ENCODE data around the gene SYNPO.

SYNPO gene

DNA sequence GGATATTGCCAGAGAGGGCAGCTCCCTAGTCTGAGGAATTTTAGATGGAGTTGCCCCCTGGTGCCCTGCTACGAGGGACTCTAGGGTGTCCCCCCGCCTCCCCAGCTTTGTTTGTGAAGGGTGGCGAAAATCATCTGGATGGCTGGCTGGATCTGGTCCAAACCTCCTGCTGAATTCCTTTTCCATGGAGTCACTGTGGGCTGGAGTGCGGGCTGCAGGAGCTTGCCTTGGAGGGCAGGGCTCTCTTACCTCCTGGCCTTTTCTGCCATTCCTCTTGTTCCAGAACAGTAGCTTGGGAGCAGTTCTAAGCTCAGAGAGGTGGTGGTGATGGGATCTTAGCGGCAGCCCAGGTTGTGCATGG is 2.1 kb downstream of the SYNPO start:
- DNase-seq (ENCODE audit: low spot score): no peak

DNA sequence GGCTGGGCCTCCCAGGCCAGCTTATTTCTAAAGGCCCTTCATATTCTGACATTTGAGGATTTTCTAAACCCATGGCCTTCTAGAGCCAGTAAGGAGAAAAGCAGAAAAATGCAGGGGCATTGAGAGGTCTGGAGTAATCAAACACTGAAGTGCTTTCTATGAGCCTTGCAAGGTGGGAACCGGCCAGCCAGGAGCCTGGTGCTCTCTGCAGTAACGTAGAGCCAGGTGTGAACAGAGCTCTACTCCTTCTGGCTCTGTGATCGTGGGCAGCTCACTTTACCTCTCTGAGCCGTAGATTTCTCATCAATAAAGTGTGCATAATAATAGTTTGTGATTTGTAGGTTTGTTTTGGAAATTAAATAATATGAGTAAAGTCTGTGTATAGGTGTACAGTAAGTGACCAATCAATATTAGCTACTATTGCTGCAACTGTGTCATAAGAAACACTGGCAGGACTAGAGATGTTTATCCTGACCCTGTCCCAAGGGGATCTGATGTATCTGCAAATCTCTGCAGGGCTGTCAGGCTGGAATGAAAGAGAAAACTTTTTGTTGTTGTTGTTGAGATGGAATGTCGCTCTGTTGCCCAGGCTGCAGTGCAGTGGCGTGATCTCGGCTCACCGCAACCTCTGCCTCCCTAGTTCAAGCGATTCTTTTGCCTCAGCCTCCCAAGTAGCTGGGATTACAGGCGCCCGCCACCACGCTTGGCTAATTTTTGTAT is 2.7 kb downstream of the SYNPO start:
- DNase-seq (ENCODE audit: low spot score): no peak

DNA sequence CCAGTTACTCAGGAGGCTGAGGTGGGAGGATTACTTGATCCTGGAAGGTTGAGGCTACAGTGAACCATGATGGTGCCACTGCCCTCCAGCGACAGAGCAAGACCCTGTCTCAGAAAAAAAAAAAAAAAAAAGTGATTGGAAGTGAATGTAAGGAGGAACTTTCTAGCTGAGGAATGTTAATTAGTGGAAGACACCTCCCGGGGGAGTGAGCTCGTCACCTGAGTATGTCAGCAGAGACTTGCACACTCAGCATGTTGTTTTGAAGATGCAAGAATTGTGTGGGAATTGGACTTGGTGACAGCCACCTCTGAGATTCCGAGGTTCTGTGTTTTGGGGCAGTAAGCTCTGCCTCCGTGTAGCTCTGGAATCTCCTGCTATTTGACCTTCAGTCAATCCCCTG is 3.6 kb downstream of the SYNPO start:
- DNase-seq (ENCODE audit: low spot score): no peak

DNA sequence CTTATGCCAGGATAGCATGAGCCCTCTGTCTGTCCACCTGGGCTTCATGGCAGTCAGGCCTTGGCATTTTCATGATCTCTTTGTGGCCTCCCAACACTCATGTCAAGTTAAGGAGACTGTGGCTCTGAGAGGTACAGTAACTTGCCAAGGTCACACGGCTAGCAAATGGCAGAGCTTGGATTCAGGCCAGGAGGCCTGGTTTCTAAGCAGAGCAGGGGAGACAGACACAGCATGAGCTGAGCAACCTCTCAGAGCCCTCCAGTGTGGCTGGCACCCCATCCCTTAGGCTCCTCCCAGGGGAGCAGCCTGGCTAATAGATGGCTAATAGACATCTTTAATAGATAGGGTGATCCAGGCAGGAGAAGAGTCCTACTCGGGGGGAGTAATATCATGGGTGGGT is 4.1 kb downstream of the SYNPO start:
- DNase-seq (ENCODE audit: low spot score): no peak

DNA sequence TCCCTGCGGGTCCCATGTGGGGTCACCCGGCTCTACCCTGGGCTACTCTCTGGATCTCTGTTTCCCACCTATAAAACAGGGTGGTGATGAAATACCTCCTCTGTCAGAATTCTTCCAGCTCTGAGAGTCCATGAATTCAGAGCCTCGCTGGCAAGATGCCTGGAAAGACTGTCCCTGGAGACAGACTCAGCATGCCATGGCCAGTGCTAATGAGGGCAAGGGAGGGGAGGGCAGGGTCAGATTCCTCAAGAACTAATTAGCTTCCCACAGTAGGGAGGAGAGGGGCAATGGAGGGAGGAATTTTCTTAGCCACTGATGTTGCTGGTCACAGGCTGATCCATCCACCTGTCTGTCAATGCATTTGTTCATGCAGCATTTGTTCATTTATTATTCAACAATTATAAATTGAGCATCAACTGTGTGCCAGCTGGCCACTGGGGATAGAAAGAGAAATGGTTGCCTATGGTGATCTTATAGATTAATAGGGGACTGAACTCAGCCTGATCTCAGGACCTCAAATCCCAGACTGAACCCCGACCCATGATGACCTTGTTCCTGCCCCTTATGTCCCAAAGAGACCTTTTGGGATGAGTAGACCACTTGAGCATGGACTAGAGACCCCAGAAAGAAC is 4.7 kb downstream of the SYNPO start:
- DNase-seq (ENCODE audit: low spot score): no peak

DNA sequence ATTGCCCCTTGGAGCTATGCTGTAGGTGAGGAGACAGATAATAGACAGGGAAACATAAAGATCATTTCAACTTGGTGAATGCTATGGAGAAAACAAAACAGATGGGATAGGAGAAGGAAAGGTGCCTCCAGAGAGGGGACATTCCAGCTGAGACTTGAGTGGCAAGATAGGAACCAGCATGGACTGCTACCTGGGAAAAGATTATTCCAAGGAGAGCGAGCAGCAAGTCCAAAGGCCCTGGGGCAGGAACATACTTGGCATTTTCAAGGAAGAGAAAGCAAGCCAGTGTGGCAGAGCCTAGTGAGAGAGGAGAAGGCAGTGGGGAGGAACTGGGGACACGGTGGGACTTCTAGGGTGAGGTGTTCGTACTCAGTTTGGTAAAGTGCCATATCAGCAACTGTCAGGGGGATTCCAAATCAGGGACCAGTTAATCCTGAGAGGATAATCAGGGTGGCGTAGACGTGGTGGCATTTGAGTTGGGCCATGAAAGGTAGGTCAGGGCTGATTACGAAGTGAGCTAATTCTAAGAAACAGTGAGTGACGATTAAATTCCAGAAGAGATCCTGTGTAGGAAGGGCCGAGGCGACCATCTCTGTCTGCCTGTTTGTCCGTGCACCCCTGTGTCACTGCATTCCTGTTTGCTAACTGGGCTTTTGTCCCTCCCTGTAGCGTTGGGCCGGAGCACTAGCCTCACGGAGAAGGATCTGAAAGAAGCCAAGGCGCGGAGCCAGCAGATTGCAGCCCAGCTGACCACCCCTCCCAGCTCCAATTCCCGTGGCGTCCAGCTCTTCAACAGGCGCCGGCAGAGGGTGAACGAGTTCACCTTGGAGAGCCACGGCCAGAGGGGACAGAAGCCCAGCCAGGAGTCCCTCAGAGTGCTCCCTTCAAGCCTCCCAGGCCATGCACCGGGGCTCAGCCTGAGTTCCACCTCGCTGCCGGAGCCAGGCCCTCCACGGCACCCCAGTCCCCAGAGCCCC is 7.1 kb downstream of the SYNPO start:
- no peak for DNase-seq (ENCODE audit: low spot score)

DNA sequence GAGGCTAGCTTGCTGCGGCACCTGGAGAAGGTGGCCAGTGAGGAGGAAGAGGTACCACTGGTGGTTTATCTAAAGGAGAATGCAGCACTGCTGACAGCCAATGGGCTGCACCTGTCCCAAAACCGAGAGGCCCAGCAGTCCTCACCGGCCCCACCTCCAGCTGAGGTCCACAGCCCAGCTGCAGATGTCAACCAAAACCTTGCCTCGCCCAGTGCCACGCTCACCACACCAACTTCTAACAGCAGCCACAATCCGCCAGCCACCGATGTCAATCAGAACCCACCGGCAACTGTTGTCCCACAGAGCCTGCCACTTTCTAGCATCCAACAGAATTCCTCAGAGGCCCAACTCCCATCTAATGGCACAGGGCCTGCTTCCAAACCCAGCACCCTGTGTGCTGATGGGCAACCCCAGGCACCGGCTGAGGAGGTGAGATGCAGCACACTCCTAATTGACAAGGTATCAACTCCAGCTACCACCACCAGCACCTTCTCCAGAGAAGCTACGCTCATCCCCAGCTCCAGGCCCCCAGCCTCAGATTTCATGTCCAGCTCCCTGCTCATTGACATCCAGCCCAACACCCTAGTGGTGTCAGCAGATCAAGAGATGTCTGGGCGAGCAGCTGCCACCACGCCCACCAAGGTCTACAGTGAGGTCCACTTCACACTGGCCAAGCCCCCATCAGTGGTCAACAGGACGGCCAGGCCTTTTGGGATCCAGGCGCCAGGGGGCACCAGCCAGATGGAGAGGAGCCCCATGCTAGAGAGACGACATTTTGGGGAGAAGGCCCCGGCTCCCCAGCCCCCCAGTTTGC is 8.0 kb downstream of the SYNPO start:
- no peak for DNase-seq (ENCODE audit: low spot score)

DNA sequence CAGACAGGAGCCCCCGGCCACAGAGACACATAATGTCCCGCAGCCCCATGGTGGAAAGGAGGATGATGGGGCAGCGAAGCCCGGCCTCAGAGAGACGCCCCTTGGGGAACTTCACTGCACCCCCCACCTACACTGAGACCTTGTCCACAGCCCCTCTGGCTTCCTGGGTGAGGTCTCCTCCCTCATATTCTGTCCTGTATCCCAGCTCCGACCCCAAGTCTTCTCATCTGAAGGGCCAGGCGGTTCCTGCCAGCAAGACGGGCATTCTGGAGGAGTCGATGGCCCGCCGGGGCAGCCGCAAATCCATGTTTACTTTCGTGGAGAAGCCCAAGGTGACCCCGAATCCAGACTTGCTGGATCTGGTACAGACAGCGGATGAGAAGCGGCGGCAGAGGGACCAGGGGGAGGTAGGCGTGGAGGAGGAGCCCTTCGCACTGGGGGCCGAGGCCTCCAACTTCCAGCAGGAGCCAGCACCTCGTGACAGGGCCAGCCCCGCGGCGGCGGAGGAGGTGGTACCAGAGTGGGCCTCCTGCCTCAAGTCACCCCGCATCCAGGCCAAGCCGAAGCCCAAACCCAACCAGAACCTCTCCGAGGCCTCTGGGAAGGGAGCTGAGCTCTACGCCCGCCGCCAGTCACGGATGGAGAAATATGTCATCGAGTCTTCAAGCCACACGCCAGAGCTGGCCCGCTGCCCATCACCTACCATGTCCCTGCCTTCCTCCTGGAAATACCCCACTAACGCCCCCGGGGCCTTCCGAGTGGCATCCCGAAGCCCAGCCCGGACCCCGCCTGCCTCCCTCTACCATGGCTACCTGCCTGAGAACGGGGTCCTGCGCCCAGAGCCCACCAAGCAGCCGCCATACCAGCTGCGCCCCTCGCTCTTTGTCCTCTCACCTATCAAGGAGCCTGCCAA is 8.9 kb downstream of the SYNPO start:
- DNase-seq (ENCODE audit: low spot score): no peak

DNA sequence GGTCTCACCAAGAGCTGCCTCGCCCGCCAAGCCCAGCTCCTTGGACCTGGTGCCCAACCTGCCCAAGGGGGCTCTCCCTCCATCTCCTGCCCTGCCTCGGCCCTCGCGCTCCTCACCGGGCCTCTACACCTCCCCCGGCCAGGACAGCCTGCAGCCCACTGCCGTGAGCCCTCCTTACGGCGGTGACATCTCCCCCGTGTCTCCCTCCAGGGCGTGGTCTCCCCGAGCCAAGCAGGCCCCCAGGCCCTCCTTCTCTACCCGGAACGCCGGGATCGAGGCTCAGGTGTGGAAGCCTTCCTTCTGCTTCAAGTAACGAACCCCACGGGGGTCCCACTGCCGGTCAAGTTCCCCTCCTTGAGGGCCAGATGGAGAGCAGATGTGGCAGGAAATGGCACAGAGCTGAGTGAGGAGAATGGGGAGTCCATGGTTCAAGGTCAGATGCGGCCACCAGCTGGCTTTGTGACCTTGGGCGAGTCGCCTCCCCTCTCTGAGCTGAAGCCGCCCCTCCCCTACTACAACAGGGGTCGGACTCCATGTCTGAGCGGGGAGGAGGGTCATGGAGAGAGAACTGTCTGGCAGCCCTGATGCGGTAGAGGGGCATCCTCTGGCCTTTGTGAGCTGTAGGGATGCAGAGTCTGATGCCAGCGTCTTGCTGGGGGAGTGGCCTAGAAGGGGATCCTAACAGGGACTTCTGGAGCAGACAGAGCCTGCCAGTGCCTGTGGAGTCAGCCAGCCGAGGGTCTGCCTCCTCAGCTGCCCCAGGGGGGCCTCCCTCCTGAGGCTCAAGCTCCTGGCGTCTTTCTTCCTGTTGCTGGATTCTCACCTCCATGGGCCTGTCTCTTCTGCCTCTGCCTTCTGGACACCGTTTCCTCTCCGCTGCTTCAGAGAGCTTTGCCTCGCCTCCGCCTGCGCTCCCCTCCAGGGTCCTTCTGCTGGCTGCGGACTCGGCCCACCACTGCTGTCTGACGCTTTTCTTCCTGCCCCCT is 9.9 kb downstream of the SYNPO start:
- DNase-seq (ENCODE audit: low spot score): no peak

DNA sequence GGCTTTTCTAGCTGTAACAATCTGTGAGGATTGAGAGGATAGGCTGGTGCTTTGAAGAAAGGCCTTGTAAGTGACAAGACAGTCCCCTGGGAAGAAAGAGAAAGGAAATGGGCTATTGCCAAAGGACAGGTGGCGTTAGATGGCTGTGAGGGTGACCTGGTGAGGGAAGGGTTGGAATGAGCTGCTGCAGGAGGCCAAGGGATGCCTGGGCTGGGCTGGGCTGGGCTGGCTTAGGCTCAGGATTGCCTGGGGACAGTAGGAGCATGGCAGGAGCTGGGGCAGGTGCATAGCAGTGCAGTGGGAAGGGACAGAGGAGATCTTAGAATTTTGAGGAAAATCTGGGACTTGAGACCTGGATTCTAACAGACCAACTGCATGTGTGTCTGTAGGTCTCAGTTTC is 10.9 kb downstream of the SYNPO start:
- DNase-seq (ENCODE audit: low spot score): no peak

DNA sequence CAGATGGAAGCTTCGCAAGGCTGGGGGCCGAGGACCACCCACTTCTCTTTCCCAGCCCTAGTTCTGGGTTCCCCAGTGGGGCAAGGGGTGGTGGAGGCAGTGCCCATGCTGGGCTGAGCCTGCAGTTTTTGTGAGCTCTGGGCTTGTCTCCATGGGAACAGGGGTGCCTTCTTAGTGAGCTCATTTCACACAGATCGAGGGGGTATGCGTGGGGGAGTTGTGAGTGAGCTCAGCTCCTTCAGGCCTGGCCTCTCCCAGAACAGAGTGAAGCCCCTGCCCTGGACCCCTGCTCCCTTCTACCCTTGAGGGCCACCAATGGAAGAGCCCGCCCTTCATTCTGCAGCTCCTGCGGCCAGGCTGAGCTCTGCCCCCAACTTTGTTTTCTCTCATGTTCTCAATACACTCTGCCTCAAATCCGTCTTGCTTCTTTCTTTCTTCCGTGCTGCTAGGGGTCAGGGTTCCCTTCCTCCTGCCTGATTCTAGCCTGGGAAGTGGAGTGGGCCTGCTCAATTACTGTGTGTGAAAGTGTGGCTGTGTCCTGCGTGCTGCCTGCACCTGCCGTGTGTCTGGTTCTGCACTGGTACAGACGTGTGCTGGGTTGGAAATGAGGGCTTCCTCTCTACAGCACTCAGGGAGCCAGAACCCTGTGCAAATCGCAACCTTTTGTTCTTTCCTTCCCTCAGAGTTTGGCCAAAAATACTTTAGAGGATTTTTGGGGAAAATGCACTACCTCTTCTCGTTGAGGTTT is 11.6 kb downstream of the SYNPO start:
- no peak for DNase-seq (ENCODE audit: low spot score)

DNA sequence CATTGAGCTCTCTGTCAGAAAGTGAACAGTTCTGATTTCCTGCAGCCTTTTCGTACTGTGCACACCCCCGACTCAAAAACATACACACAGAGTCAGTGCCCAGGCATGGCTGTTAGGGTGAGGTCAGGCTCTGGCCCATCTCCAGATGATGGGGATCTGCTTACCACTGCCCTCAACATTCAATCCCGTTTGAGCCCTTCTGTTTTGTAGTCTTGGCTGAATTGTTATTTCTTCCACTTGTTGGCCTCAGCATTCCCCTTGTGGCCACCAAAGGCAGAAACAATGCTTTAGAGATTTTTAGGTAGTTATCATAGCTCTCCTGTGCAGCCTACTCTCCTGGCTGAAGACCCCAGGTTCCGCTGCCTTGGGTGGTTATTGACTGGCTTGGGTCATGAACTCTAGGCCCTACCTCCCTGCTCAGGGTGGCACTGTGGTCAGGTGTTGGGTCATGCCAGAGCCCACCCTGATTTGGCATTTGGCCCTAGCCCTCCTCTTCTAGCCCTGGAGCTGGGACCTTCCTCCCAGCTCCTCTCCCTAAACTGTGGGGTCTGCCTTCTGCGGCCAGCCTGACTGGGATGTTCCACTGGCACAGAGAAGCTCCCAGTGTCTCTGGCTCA is 12.8 kb downstream of the SYNPO start:
- no peak for DNase-seq (ENCODE audit: low spot score)

DNA sequence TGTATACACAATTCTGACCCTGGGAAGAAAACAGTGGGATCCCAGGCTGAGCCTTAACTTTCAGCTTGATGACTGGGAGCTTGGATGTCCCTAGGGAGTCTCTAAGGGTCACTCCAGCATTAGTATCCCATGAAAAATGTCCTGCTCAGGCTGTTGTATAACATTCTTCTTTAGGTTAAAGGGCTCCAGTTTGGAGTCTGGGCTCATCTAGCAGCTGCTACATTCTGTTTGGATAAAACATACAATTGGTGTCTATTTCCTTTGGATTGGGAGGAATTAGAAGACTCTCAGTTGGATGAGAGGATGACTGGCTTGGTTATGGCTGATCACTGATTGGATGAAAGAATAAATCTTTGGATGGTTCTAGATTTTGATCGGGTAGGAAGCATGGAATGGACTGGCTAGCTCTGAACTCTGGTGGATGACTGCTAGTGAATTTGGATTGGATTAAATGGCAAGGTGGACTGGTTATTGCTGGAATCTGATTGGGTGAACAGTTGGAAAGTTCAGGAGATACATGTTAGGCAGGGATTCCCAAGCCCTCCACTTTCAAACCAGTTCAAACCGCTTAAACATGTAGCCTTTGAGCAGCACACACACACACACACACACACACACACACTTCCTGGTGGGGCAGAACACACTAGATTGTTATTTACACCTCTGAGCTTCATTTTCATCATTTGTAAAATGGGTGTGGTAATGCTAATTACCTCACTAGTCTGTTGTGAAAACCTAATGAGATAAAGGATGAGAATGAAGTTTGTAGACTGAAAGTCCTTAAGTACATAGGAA is 13.5 kb downstream of the SYNPO start:
- no peak for DNase-seq (ENCODE audit: low spot score)

DNA sequence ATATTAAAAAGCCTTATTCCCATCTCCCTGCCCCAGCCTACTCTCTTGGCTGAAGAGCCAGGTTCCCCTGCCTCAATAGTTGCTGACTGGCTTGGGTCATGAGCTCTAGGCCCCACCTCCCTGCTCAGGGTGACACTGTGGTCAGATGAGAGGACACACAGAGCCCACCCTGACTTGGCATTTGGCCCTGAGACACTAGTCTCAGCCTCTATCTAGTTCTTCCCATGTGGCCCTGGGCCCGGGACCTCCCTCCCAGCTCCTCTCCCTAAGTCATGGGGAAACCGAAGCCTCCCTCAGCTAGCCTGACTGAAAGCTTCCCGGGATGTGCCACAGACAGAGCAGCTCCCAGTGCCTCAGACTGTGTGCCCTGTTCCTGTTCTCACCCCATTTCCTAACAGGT is 14.8 kb downstream of the SYNPO start:
- no peak for DNase-seq (ENCODE audit: low spot score)

DNA sequence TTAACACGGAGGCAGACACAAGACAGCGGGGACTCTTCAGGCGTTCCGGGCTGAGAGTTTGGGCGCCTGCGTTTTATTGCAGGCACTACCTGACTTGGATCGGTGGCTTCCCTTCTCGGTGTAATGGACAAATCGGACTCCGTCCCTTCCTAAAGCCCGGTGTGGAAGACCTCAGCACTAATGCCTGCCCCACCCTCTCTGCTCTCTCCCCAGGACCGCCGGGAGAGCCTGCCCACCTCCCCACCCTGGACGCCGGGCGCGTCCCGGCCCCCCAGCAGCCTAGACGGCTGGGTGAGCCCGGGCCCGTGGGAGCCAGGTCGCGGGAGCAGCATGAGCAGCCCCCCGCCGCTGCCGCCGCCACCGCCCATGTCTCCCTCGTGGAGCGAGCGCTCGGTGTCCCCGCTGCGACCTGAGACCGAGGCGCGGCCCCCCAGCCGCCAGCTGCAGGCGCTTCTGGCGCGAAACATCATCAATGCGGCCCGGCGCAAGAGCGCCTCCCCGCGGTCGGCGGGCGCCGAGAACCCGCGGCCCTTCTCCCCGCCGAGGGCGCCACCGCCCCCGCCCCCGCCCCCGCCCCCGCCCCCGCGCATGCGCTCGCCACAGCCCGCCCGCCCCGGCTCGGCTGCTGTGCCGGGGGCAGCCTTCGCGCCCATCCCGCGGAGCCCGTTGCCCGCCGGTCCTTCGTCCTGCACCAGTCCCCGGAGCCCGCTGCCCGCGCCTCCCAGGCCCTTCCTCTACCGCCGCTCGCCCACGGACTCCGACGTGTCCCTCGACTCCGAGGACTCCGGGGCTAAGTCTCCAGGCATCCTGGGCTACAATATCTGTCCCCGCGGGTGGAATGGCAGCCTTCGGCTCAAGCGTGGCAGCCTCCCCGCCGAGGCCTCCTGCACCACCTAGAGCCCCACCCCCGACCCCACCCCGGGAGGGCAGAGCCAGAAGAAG is 16.0 kb downstream of the SYNPO start:
- peak; percentile 84 for DNase-seq (ENCODE audit: low spot score)

DNA sequence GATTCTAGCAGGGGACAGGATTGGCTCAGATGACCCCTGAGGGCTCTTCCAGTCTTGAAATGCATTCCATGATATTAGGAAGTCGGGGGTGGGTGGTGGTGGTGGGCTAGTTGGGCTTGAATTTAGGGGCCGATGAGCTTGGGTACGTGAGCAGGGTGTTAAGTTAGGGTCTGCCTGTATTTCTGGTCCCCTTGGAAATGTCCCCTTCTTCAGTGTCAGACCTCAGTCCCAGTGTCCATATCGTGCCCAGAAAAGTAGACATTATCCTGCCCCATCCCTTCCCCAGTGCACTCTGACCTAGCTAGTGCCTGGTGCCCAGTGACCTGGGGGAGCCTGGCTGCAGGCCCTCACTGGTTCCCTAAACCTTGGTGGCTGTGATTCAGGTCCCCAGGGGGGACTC is 17.7 kb downstream of the SYNPO start:
- DNase-seq (ENCODE audit: low spot score): no peak

All from CD4-positive, alpha-beta T cell treated with Interleukin-2 at 100 ng/mL for 4 hours (primary cell).